Central memory CD8-positive, alpha-beta T cell (primary cell): ENCODE data around the gene SPECC1.

Experiments used
- ATAC-seq: fragments of 150-1000 bp; cut with Tn5 transposase; replicated peaks from 2 replicates; pipeline ENCODE4 v1.10.0; 2022; ENCODE audit warnings: mild to moderate bottlenecking, moderate FRiP score, moderate number of reproducible peaks; ENCODE audit not compliant: poor library complexity, severe bottlenecking; ENCODE audit errors: extremely low read depth
- DNase-seq, 2 donors: peaks; one replicate each; pipeline ENCODE4 v3.0.0; 2021; ENCODE audit warnings: low spot score in 2 of 2
- H3K27ac Mint-ChIP-seq: one replicate; pipeline ENCODE4 v1.8.0; 2022; ENCODE audit warnings: low read depth, mild to moderate bottlenecking, moderate library complexity, mixed read lengths
- H3K27me3 Mint-ChIP-seq: one replicate; pipeline ENCODE4 v1.8.0; 2022; ENCODE audit warnings: mixed read lengths
- H3K36me3 Mint-ChIP-seq: one replicate; pipeline ENCODE4 v1.8.0; 2022; ENCODE audit warnings: mild to moderate bottlenecking, moderate library complexity, mixed read lengths; ENCODE audit not compliant: insufficient read depth
- H3K4me1 Mint-ChIP-seq: one replicate; pipeline ENCODE4 v1.8.0; 2022; ENCODE audit warnings: mixed read lengths
- H3K4me3 Mint-ChIP-seq: one replicate; pipeline ENCODE4 v1.8.0; 2022; ENCODE audit warnings: mild to moderate bottlenecking, moderate library complexity, mixed read lengths
- H3K9me3 Mint-ChIP-seq: one replicate; pipeline ENCODE4 v1.8.0; 2022; ENCODE audit warnings: mixed read lengths

The SPECC1 gene

DNA sequence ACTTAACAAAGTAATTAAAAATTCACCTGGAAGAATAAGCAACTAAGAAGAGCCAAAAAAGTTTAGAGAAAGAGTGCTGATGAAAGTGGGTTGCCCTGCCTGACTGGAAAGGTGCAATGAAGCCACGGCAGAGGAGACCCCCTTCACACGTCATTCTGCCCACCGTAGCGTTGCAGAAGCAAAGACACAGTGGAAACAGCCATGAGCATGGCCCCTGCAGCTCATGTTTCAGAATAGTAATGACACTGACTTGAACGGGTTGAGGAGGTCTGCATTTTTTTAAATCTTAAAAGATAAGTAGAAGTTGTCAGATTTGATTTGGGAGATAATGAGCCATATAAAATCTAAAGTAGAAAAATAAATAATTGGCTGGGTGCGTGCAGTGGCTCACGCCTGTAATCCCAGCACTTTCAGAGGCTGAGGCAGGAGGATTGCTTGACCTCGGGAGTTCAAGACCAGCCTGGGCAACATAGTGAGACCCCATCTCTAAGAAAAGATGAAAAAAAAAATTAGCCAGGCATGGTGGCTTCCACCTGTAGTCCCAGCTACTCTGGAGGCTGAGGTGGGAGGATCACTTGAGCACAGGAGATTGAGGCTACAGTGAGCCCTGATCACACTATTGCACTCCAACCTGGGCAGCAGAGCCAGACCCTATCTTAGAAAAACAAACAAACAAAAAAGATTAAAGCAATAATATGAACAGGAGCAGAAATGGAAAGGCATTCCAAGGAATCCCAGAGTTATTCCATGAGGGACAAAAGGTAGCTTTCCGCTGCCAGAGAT is 273.6 kb downstream of the SPECC1 start:
- H3K27ac Mint-ChIP-seq: no peak overlapping the region
- H3K36me3 Mint-ChIP-seq: no peaks in the 10 kb centered on the region
- ATAC-seq (no peak), DNase-seq (no peak)
- H3K4me3 Mint-ChIP-seq: no peak overlapping the region
- H3K9me3 Mint-ChIP-seq: no peaks in the 10 kb centered on the region
- H3K27me3 Mint-ChIP-seq: no peaks in the 10 kb centered on the region
- H3K4me1 Mint-ChIP-seq: no peaks in the 10 kb centered on the region

GRCh38 chr17:20284022-20284421 is 274.9 kb downstream of the SPECC1 start:
- Mint-ChIP-seq H3K27ac (no peak overlapping the region), H3K9me3 (no peaks in the 10 kb centered on the region), H3K4me3 (no peak overlapping the region), H3K27me3 (no peaks in the 10 kb centered on the region), H3K4me1 (no peaks in the 10 kb centered on the region), H3K36me3 (no peaks in the 10 kb centered on the region)
- ATAC-seq (no peak), DNase-seq (no peak)

GRCh38 chr17:20284570-20285295 is 275.6 kb downstream of the SPECC1 start:
- no peak for DNase-seq
- no peaks in the 10 kb centered on the region for H3K4me1 Mint-ChIP-seq
- ATAC-seq: no peak
- H3K27me3 Mint-ChIP-seq: no peaks in the 10 kb centered on the region
- no peak overlapping the region for H3K4me3 Mint-ChIP-seq
- no peak overlapping the region for H3K27ac Mint-ChIP-seq
- H3K36me3 Mint-ChIP-seq: no peaks in the 10 kb centered on the region
- H3K9me3 Mint-ChIP-seq: no peaks in the 10 kb centered on the region

- Mint-ChIP-seq H3K9me3 (no peaks in the 10 kb centered on the region), H3K36me3 (peaks cover 3% of the 10 kb centered on the region), H3K4me3 (no peak overlapping the region), H3K4me1 (no peaks in the 10 kb centered on the region), H3K27ac (no peak overlapping the region), H3K27me3 (no peaks in the 10 kb centered on the region)
- ATAC-seq (no peak), DNase-seq (no peak)
Measured at GRCh38 chr17:20289984-20290383, 280.8 kb downstream of the SPECC1 start.

- Mint-ChIP-seq H3K27ac (no peak overlapping the region), H3K4me3 (no peak overlapping the region), H3K36me3 (peaks cover 3% of the 10 kb centered on the region), H3K9me3 (no peaks in the 10 kb centered on the region), H3K4me1 (no peaks in the 10 kb centered on the region), H3K27me3 (no peaks in the 10 kb centered on the region)
- ATAC-seq: no peak
- no peak for DNase-seq
Measured at GRCh38 chr17:20291853-20292252, 282.7 kb downstream of the SPECC1 start.

DNA sequence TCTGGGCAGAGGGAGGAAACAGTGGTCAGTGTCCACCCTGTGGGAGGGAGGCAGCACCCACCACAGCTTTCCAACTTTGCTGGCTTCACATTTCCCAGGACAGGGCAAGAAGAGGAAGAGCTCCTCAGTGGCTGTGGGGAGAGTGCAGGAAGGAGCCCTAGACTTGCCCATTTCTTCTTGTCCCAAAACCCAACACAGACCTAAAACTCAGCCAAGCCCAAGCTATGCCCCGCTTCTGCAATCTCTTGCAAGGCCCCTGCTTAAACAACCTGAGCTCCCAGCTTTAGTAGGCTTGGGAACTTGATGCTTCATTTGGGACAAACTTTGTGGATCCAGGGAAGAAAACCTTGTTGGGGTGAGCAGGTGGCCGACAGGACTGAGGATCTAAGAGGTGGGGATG is 284.3 kb downstream of the SPECC1 start:
- Mint-ChIP-seq H3K36me3 (peaks cover 3% of the 10 kb centered on the region), H3K9me3 (no peaks in the 10 kb centered on the region), H3K4me3 (no peak overlapping the region), H3K4me1 (no peaks in the 10 kb centered on the region), H3K27me3 (peaks cover 4% of the 10 kb centered on the region), H3K27ac (no peak overlapping the region)
- no peak for ATAC-seq
- DNase-seq: no peak

- Mint-ChIP-seq H3K27ac (no peak overlapping the region), H3K9me3 (no peaks in the 10 kb centered on the region), H3K4me1 (no peaks in the 10 kb centered on the region), H3K27me3 (peaks cover 10% of the 10 kb centered on the region), H3K4me3 (no peak overlapping the region), H3K36me3 (peaks cover 3% of the 10 kb centered on the region)
- ATAC-seq (no peak), DNase-seq (no peak)
Measured at GRCh38 chr17:20294120-20294519, 285.0 kb downstream of the SPECC1 start.

DNA sequence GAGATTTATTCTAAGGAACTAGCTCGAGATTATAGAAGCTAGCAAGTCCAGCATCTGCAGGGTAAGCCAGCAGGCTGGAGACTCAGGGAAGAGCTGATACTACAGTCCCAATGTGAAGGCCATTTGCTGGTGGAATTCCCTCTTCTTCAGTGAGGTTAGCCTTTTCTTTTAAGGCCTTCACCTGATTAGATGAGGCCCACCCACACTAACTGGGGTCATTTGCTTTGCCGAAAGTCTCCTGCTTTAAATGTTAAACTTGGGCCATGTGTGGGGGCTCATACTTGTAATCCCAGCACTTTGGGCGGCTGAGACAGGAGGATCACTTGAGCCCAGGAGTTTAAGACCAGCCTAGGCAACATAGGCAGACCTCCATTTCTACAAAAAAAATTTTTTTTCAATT is 289.9 kb downstream of the SPECC1 start:
- DNase-seq (no peak), ATAC-seq (no peak)
- Mint-ChIP-seq H3K9me3 (no peaks in the 10 kb centered on the region), H3K4me1 (no peaks in the 10 kb centered on the region), H3K27ac (no peak overlapping the region), H3K27me3 (peaks cover 27% of the 10 kb centered on the region), H3K36me3 (no peaks in the 10 kb centered on the region), H3K4me3 (no peak overlapping the region)

- H3K9me3 Mint-ChIP-seq: no peaks in the 10 kb centered on the region
- no peak overlapping the region for H3K4me3 Mint-ChIP-seq
- H3K27me3 Mint-ChIP-seq: peaks cover 27% of the 10 kb centered on the region
- H3K4me1 Mint-ChIP-seq: no peaks in the 10 kb centered on the region
- H3K27ac Mint-ChIP-seq: no peak overlapping the region
- H3K36me3 Mint-ChIP-seq: no peaks in the 10 kb centered on the region
- no peak for DNase-seq
- ATAC-seq: no peak
Measured at GRCh38 chr17:20300436-20300934, 291.3 kb downstream of the SPECC1 start.

- Mint-ChIP-seq H3K27ac (no peak overlapping the region), H3K4me3 (no peak overlapping the region), H3K27me3 (peaks cover 27% of the 10 kb centered on the region), H3K4me1 (no peaks in the 10 kb centered on the region), H3K36me3 (no peaks in the 10 kb centered on the region), H3K9me3 (peaks cover 11% of the 10 kb centered on the region)
- DNase-seq (no peak), ATAC-seq (no peak)
Measured at GRCh38 chr17:20302246-20302917, 293.2 kb downstream of the SPECC1 start.

DNA sequence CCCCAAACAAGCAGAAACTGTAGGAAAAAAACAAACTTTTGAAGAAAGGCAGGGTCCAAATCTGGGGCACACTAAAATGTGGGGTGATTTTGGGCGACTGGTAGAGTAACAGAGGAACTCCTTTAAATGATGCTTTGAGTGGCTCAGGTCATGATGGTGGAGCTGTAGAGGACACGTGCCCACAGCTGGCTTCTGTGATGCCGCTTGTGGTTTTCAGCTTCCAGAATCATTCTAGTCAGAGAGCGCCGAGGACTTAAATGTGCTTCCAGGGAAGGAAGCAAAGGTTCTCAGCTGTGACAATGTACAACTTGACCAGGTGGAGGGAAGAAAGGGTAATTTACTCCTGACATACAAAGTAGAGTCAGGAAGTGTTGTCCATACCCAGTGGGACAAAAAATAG is 295.8 kb downstream of the SPECC1 start:
- no peak for ATAC-seq
- DNase-seq: no peak
- Mint-ChIP-seq H3K4me1 (no peaks in the 10 kb centered on the region), H3K9me3 (peaks cover 15% of the 10 kb centered on the region), H3K27me3 (peaks cover 12% of the 10 kb centered on the region), H3K4me3 (no peak overlapping the region), H3K36me3 (no peaks in the 10 kb centered on the region), H3K27ac (no peak overlapping the region)

GRCh38 chr17:20306924-20307323 is 297.8 kb downstream of the SPECC1 start:
- ATAC-seq: no peak
- no peak overlapping the region for H3K4me3 Mint-ChIP-seq
- no peaks in the 10 kb centered on the region for H3K36me3 Mint-ChIP-seq
- no peaks in the 10 kb centered on the region for H3K27me3 Mint-ChIP-seq
- no peak for DNase-seq
- H3K4me1 Mint-ChIP-seq: no peaks in the 10 kb centered on the region
- H3K27ac Mint-ChIP-seq: no peak overlapping the region
- peaks cover 15% of the 10 kb centered on the region for H3K9me3 Mint-ChIP-seq
